ENCODE measurements around the gene APOBEC3H.
A peak's percentile ranks its signal among the peaks of the same experiment; 100 is the strongest.

The APOBEC3H gene

GRCh38 chr22:39081016-39081415 is 16.0 kb upstream of the APOBEC3H start:
- DNase-seq (ENCODE audit: low read depth) = no peak

GRCh38 chr22:39081598-39081997 is 15.4 kb upstream of the APOBEC3H start:
- DNase-seq (ENCODE audit: low read depth) = no peak

- DNase-seq (ENCODE audit: low read depth) = no peak
Measured at GRCh38 chr22:39083212-39084165, 13.6 kb upstream of the APOBEC3H start.

GRCh38 chr22:39084666-39085065 is 12.4 kb upstream of the APOBEC3H start:
- DNase-seq (ENCODE audit: low read depth) = no peak

- no peak for DNase-seq (ENCODE audit: low read depth)
Measured at GRCh38 chr22:39087098-39087497, 9.9 kb upstream of the APOBEC3H start.

GRCh38 chr22:39087881-39088684 is 9.0 kb upstream of the APOBEC3H start:
- DNase-seq (ENCODE audit: low read depth) = no peak

- DNase-seq (ENCODE audit: low read depth) = no peak
Measured at GRCh38 chr22:39088685-39089032, 8.4 kb upstream of the APOBEC3H start.

- no peak for DNase-seq (ENCODE audit: low read depth)
Measured at GRCh38 chr22:39089928-39090327, 7.1 kb upstream of the APOBEC3H start.

- peak; percentile 78 for DNase-seq (ENCODE audit: low read depth)
Measured at GRCh38 chr22:39090426-39091064, 6.5 kb upstream of the APOBEC3H start.

GRCh38 chr22:39091126-39092081 is 5.6 kb upstream of the APOBEC3H start:
- DNase-seq (ENCODE audit: low read depth) = no peak

- no peak for DNase-seq (ENCODE audit: low read depth)
Measured at GRCh38 chr22:39092111-39092862, 4.8 kb upstream of the APOBEC3H start.

GRCh38 chr22:39094717-39095389 is 2.2 kb upstream of the APOBEC3H start:
- no peak for DNase-seq (ENCODE audit: low read depth)

GRCh38 chr22:39095971-39096370 is 1.1 kb upstream of the APOBEC3H start:
- DNase-seq (ENCODE audit: low read depth) = no peak

- no peak for DNase-seq (ENCODE audit: low read depth)
Measured at GRCh38 chr22:39098026-39098425, 982 bp downstream of the APOBEC3H start.

- no peak for DNase-seq (ENCODE audit: low read depth)
Measured at GRCh38 chr22:39098576-39098975, 1.5 kb downstream of the APOBEC3H start.

- no peak for DNase-seq (ENCODE audit: low read depth)
Measured at GRCh38 chr22:39101226-39101625, 4.2 kb downstream of the APOBEC3H start.

GRCh38 chr22:39103431-39103830 is 6.4 kb downstream of the APOBEC3H start:
- DNase-seq (ENCODE audit: low read depth) = no peak

GRCh38 chr22:39106326-39106725 is 9.3 kb downstream of the APOBEC3H start:
- DNase-seq (ENCODE audit: low read depth) = no peak

GRCh38 chr22:39108487-39108886 is 11.4 kb downstream of the APOBEC3H start:
- no peak for DNase-seq (ENCODE audit: low read depth)

- DNase-seq (ENCODE audit: low read depth) = no peak
Measured at GRCh38 chr22:39109361-39109760, 12.3 kb downstream of the APOBEC3H start.
